Stimulated activated CD4-positive, alpha-beta T cell treated with anti-CD3 and anti-CD28 coated beads, TNF-alpha, amount 100 ng/mL, for 24 hours (primary cell): ENCODE data around the gene LLGL2.
"Not testable (repeated sequence)": the region's sequence is repeated elsewhere in the genome, so short reads cannot be mapped to it uniquely, and the experiment has no call there.

Source experiments
- DNase-seq, 3 experiments: peaks; one replicate each; pipeline ENCODE4 v3.0.0-alpha.2; 2020; ENCODE audit warnings: low read depth in 3 of 3

Gene LLGL2

GRCh38 chr17:75507733-75508719 lies 17.5 kb upstream of the LLGL2 start:
- no peak for DNase-seq

- no peak for DNase-seq
These were observed 16.6 kb upstream of the LLGL2 start for GRCh38 chr17:75508931-75509361.

GRCh38 chr17:75509528-75510258 lies 15.8 kb upstream of the LLGL2 start:
- no peak for DNase-seq

GRCh38 chr17:75511270-75511609 lies 14.3 kb upstream of the LLGL2 start:
- no peak for DNase-seq

- DNase-seq: no peak
These were observed 13.6 kb upstream of the LLGL2 start for GRCh38 chr17:75511610-75512575.

GRCh38 chr17:75512926-75513640 lies 12.4 kb upstream of the LLGL2 start:
- DNase-seq: no peak

- no peak for DNase-seq
These were observed 11.9 kb upstream of the LLGL2 start for GRCh38 chr17:75513641-75514000.

- no peak for DNase-seq
These were observed 11.1 kb upstream of the LLGL2 start for GRCh38 chr17:75514299-75514918.

- no peak for DNase-seq
These were observed 10.5 kb upstream of the LLGL2 start for GRCh38 chr17:75514919-75515495.

- peak; percentile 62 to 90 (median 73) for DNase-seq
These were observed 9.8 kb upstream of the LLGL2 start, which contains the start of gene CASKIN2 for GRCh38 chr17:75515496-75516254. CASKIN2 (minus strand) TSS chr17:75515537; CDS start chr17:75513804, 1,733 bp downstream.

- DNase-seq: peak; percentile 84 to 97 (median 91)
These were observed 9.3 kb upstream of the LLGL2 start, which contains the start of gene TSEN54 for GRCh38 chr17:75516255-75516618. TSEN54 (plus strand) TSS chr17:75516528; CDS start chr17:75516561, 33 bp downstream.

- DNase-seq: peak in 1 of 3 experiments; percentile 33
These were observed 8.7 kb upstream of the LLGL2 start for GRCh38 chr17:75516619-75517296.

- peak in 1 of 3 experiments; percentile 39 for DNase-seq
These were observed 8.1 kb upstream of the LLGL2 start for GRCh38 chr17:75517297-75517865.

- no peak for DNase-seq
These were observed 7.3 kb upstream of the LLGL2 start for GRCh38 chr17:75518201-75518600.

- no peak for DNase-seq
These were observed 6.4 kb upstream of the LLGL2 start for GRCh38 chr17:75518983-75519537.

GRCh38 chr17:75520413-75520812 lies 5.1 kb upstream of the LLGL2 start:
- DNase-seq: not testable (repeated sequence)

GRCh38 chr17:75521290-75521689 lies 4.2 kb upstream of the LLGL2 start:
- no peak for DNase-seq
